GM18505 (cell line): ENCODE results near the gene INPP5A.

Experiments used
- ATAC-seq: cut with Tn5 transposase; IDR thresholded peaks from one replicate; pipeline ENCODE4 v1.9.1; 2021; ENCODE audit not compliant: unreplicated experiment
- POLR2A ChIP-seq: IDR thresholded peaks from 4 replicates; pipeline ENCODE4 v1.6.1; 2011; ENCODE audit warnings: borderline replicate concordance; ENCODE audit not compliant: insufficient read depth, insufficient read length; ENCODE audit errors: extremely low read depth

The INPP5A gene

GRCh38 chr10:132713421-132714095 is 176.0 kb downstream of the INPP5A start:
- no peak for TF ChIP-seq POLR2A
- ATAC-seq = no peak

GRCh38 chr10:132714096-132714985 is 176.8 kb downstream of the INPP5A start:
- no peak for ATAC-seq
- no peak for TF ChIP-seq POLR2A

- TF ChIP-seq POLR2A = no peak
- no peak for ATAC-seq
These were observed 177.6 kb downstream of the INPP5A start for GRCh38 chr10:132714986-132715775.

- no peak for ATAC-seq
- no peak for TF ChIP-seq POLR2A
These were observed 178.4 kb downstream of the INPP5A start for GRCh38 chr10:132715776-132716680.

- ATAC-seq = no peak
- TF ChIP-seq POLR2A = no peak
These were observed 179.3 kb downstream of the INPP5A start for GRCh38 chr10:132716691-132717490.

GRCh38 chr10:132721725-132722124 is 184.1 kb downstream of the INPP5A start:
- TF ChIP-seq POLR2A = no peak

GRCh38 chr10:132722394-132723329 is 185.1 kb downstream of the INPP5A start:
- TF ChIP-seq POLR2A = no peak
- ATAC-seq = no peak

More at GRCh38 chr10:132721725-132722124, 184.1 kb downstream of the INPP5A start:
- no peak for ATAC-seq

GRCh38 chr10:132723330-132723970 is 185.9 kb downstream of the INPP5A start:
- no peak for TF ChIP-seq POLR2A
- no peak for ATAC-seq

GRCh38 chr10:132724446-132724845 is 186.9 kb downstream of the INPP5A start:
- no peak for TF ChIP-seq POLR2A

GRCh38 chr10:132725202-132725601 is 187.6 kb downstream of the INPP5A start:
- no peak for ATAC-seq
- no peak for TF ChIP-seq POLR2A

More at GRCh38 chr10:132724446-132724845, 186.9 kb downstream of the INPP5A start:
- ATAC-seq = no peak
